CD14-positive monocyte (primary cell): ENCODE data around the gene KRTAP10-10. TPM values are rescaled to one million over a fixed set of nuclear protein-coding genes. Genes with fewer than 3 reads are reported as not detected.

Source experiments
- DNase-seq, 3 donors: peaks; one replicate each; pipeline ENCODE4 v3.0.0-alpha.2; 2011 to 2022
- H2AFZ ChIP-seq: 2 replicates; pipeline ENCODE4 v1.6.0; 2012; ENCODE audit warnings: mild to moderate bottlenecking, low read depth, low read length, inconsistent platforms; ENCODE audit not compliant: insufficient read depth, poor library complexity, severe bottlenecking
- H3K27ac ChIP-seq, 2 donors: 1 replicate in 1 of 2; 2 replicates in 1 of 2; pipeline ENCODE4 v1.5.1; 2012 to 2013; ENCODE audit warnings: low read length in 2 of 2, control low read depth in 1 of 2, inconsistent platforms in 1 of 2, low read depth in 1 of 2, mild to moderate bottlenecking in 1 of 2
- H3K27me3 ChIP-seq, 2 donors: one replicate each; pipeline versions ENCODE4 v1.6.0 to v1.6.1; 2011 to 2013; ENCODE audit warnings: low read length in 2 of 2; ENCODE audit not compliant: control insufficient read depth in 2 of 2, insufficient read depth in 2 of 2
- H3K36me3 ChIP-seq, 2 donors: replicated peaks in 1 of 2; 1 replicate in 1 of 2; 2 replicates in 1 of 2; pipeline versions ENCODE4 v1.5.1 to v1.6.1; 2012 to 2013; ENCODE audit warnings: low read length in 2 of 2, control low read depth in 1 of 2, inconsistent platforms in 1 of 2, mild to moderate bottlenecking in 1 of 2; ENCODE audit not compliant: insufficient read depth in 2 of 2, control insufficient read depth in 1 of 2
- H3K4me1 ChIP-seq, 2 donors: 1 replicate in 1 of 2; 2 replicates in 1 of 2; pipeline versions ENCODE4 v1.5.1 to v1.6.1; 2012 to 2013; ENCODE audit warnings: low read length in 2 of 2, control low read depth in 1 of 2, inconsistent platforms in 1 of 2, mild to moderate bottlenecking in 1 of 2, moderate library complexity in 1 of 2; ENCODE audit not compliant: insufficient read depth in 2 of 2, control insufficient read depth in 1 of 2
- H3K4me2 ChIP-seq: replicated peaks from 2 replicates; pipeline ENCODE3; 2012; ENCODE audit warnings: low read length, moderate library complexity, mild to moderate bottlenecking; ENCODE audit not compliant: poor library complexity, severe bottlenecking; ENCODE audit errors: extremely low read depth
- H3K4me3 ChIP-seq, 3 experiments: fragments of 200-600 bp in 1 of 3; sonication (generic) in 1 of 3; replicated peaks in 1 of 3; 1 replicate in 2 of 3; 2 replicates in 1 of 3; pipeline ENCODE4 v1.5.1; 2011 to 2013; ENCODE audit warnings: low read length in 3 of 3, mild to moderate bottlenecking in 3 of 3, control low read depth in 2 of 3, low read depth in 2 of 3, inconsistent platforms in 1 of 3, moderate library complexity in 1 of 3
- H3K79me2 ChIP-seq: 2 replicates; pipeline ENCODE4 v1.6.0; 2012; ENCODE audit warnings: mild to moderate bottlenecking, control low read depth, inconsistent platforms, low read length, moderate library complexity; ENCODE audit not compliant: insufficient read depth
- H3K9ac ChIP-seq: 2 replicates; pipeline ENCODE4 v1.6.0; 2017; ENCODE audit warnings: low read length, mild to moderate bottlenecking; ENCODE audit not compliant: insufficient read depth, poor library complexity, severe bottlenecking
- H3K9me3 ChIP-seq, 2 donors: replicated peaks in 1 of 2; 1 replicate in 1 of 2; 2 replicates in 1 of 2; pipeline versions ENCODE4 v1.5.1 to v1.6.1; 2012 to 2013; ENCODE audit warnings: low read length in 2 of 2, control low read depth in 1 of 2; ENCODE audit not compliant: control insufficient read depth in 1 of 2, insufficient read depth in 1 of 2
- H4K20me1 ChIP-seq: 2 replicates; pipeline ENCODE4 v1.6.0; 2012; ENCODE audit warnings: mild to moderate bottlenecking, low read length, control low read depth, moderate library complexity; ENCODE audit not compliant: insufficient read depth
- H3K27ac Mint-ChIP-seq, 7 donors: one replicate each; pipeline ENCODE4 v1.8.0; 2020; ENCODE audit warnings: mild to moderate bottlenecking in 7 of 7, mixed read lengths in 7 of 7, moderate library complexity in 6 of 7, inconsistent platforms in 2 of 7
- H3K27me3 Mint-ChIP-seq, 3 donors: one replicate each; pipeline ENCODE4 v1.8.0; 2021 to 2022; ENCODE audit warnings: low read depth in 3 of 3, mild to moderate bottlenecking in 3 of 3, mixed read lengths in 3 of 3, moderate library complexity in 3 of 3, inconsistent platforms in 1 of 3
- H3K36me3 Mint-ChIP-seq, 2 donors: one replicate each; pipeline ENCODE4 v1.8.0; 2020; ENCODE audit warnings: mixed read lengths in 2 of 2, inconsistent platforms in 1 of 2, mild to moderate bottlenecking in 1 of 2
- H3K4me1 Mint-ChIP-seq: one replicate; pipeline ENCODE4 v1.8.0; 2020; ENCODE audit warnings: mild to moderate bottlenecking, mixed read lengths
- H3K4me3 Mint-ChIP-seq, 2 donors: one replicate each; pipeline ENCODE4 v1.8.0; 2020; ENCODE audit warnings: mild to moderate bottlenecking in 2 of 2, mixed read lengths in 2 of 2, moderate library complexity in 1 of 2
- H3K9me3 Mint-ChIP-seq, 7 donors: one replicate each; pipeline ENCODE4 v1.8.0; 2020 to 2022; ENCODE audit warnings: mixed read lengths in 7 of 7, mild to moderate bottlenecking in 6 of 7, moderate library complexity in 6 of 7, inconsistent platforms in 2 of 7
- WGBS: methylation state at CpG from one replicate; pipeline ENCODE4 v1.1.5; 2013; ENCODE audit warnings: missing lambda C conversion rate; ENCODE audit not compliant: insufficient coverage; 5-methylcytosine and 5-hydroxymethylcytosine counted together
- intact Hi-C, 2 donors: fragments of 100-400 bp; cut with micrococcal nuclease; formaldehyde crosslinking; loops; one replicate each; pipeline versions ENCODE4 v1.15.0 to v1.15.1; 2023
- polyA plus RNA-seq, 3 donors: library from polyadenylated mRNA; depleted of rRNA in 1 of 3; unstranded in 2 of 3; stranded (reverse) in 1 of 3; fragments of 300-500 nt in 2 of 3; fragments of >200 nt in 1 of 3; fragmentation: Illumina TruSeq in 2 of 3; gene quantifications; 1 replicate in 2 of 3; 2 replicates in 1 of 3; pipeline ENCODE4 v1.2.3, GENCODE V29; 2012 to 2021
- TF ChIP-seq, protein P1 (sequence below): fragments of 200-600 bp; IDR thresholded peaks from one replicate; pipeline ENCODE4 v1.8.0; 2022; ENCODE audit warnings: antibody characterized with exemption, mild to moderate bottlenecking

Gene KRTAP10-10
- polyA plus RNA-seq, 3 donors = not detected

- WGBS = 83% methylated on average over 18 of the region's 18 CpGs
- H3K27me3 ChIP-seq = no peaks in the 10 kb centered on the region
- H2AFZ ChIP-seq = no peak overlapping the region
- no peak overlapping the region for H3K27ac ChIP-seq
- intact Hi-C loops = no loop called here
- no peak overlapping the region for H3K4me2 ChIP-seq
- H3K36me3 ChIP-seq = no peaks in the 10 kb centered on the region
- H3K4me3 ChIP-seq = no peak overlapping the region
- H3K79me2 ChIP-seq = no peaks in the 10 kb centered on the region
- TF ChIP-seq, protein P1, sequence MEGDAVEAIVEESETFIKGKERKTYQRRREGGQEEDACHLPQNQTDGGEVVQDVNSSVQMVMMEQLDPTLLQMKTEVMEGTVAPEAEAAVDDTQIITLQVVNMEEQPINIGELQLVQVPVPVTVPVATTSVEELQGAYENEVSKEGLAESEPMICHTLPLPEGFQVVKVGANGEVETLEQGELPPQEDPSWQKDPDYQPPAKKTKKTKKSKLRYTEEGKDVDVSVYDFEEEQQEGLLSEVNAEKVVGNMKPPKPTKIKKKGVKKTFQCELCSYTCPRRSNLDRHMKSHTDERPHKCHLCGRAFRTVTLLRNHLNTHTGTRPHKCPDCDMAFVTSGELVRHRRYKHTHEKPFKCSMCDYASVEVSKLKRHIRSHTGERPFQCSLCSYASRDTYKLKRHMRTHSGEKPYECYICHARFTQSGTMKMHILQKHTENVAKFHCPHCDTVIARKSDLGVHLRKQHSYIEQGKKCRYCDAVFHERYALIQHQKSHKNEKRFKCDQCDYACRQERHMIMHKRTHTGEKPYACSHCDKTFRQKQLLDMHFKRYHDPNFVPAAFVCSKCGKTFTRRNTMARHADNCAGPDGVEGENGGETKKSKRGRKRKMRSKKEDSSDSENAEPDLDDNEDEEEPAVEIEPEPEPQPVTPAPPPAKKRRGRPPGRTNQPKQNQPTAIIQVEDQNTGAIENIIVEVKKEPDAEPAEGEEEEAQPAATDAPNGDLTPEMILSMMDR = no peak
- no peak overlapping the region for H3K27ac Mint-ChIP-seq
- H3K9me3 ChIP-seq = peaks cover 29 to 34% of the 10 kb centered on the region in 2 donors
- H3K4me3 Mint-ChIP-seq = no peak overlapping the region
- H3K36me3 Mint-ChIP-seq = no peaks in the 10 kb centered on the region
- H3K9ac ChIP-seq = no peak overlapping the region
- peaks cover 6 to 19% (median 7%) of the 10 kb centered on the region in 3 donors for H3K27me3 Mint-ChIP-seq
- no peaks in the 10 kb centered on the region for H3K4me1 ChIP-seq
- H4K20me1 ChIP-seq = no peaks in the 10 kb centered on the region
- peaks cover 31 to 63% (median 52%) of the 10 kb centered on the region in 7 donors for H3K9me3 Mint-ChIP-seq
- H3K4me1 Mint-ChIP-seq = no peaks in the 10 kb centered on the region
- DNase-seq = no peak
Measured at GRCh38 chr21:44628707-44629391, 8.3 kb upstream of the KRTAP10-10 start.

GRCh38 chr21:44630440-44630839 lies 6.7 kb upstream of the KRTAP10-10 start:
- Mint-ChIP-seq H3K27me3 (peaks cover 6 to 21% (median 9%) of the 10 kb centered on the region in 3 donors), H3K9me3 (peaks cover 23 to 50% (median 40%) of the 10 kb centered on the region in 7 donors), H3K4me1 (no peaks in the 10 kb centered on the region), H3K36me3 (no peaks in the 10 kb centered on the region), H3K4me3 (no peak overlapping the region), H3K27ac (no peak overlapping the region)
- H3K4me1 ChIP-seq = no peaks in the 10 kb centered on the region
- H3K79me2 ChIP-seq = no peaks in the 10 kb centered on the region
- H2AFZ ChIP-seq = no peak overlapping the region
- no peaks in the 10 kb centered on the region for H3K27me3 ChIP-seq
- H3K9ac ChIP-seq = no peak overlapping the region
- DNase-seq = no peak
- 80% methylated on average over 1 of the region's 2 CpGs for WGBS
- H3K9me3 ChIP-seq = peaks cover 19 to 30% of the 10 kb centered on the region in 2 donors
- no peak overlapping the region for H3K4me3 ChIP-seq
- H3K27ac ChIP-seq = no peak overlapping the region
- intact Hi-C loops = no loop called here
- no peaks in the 10 kb centered on the region for H3K36me3 ChIP-seq
- no peaks in the 10 kb centered on the region for H4K20me1 ChIP-seq
- TF ChIP-seq, protein P1 = no peak
- no peak overlapping the region for H3K4me2 ChIP-seq
